Measurements from ENCODE around the gene PEX6. TPM values are rescaled to one million over a fixed set of nuclear protein-coding genes. Genes with fewer than 3 reads are reported as not detected.

The PEX6 gene
- total RNA-seq, 1 experiment from 2014 or later: 26.1 TPM

- Histone ChIP-seq H3K36me3 (ENCODE audit: insufficient read depth, low read length, poor library complexity, severe bottlenecking) (peaks cover 15% of the 10 kb centered on the region), H3K27ac (ENCODE audit: low read depth, low read length, poor library complexity, severe bottlenecking) (no peak overlapping the region), H3K4me3 (ENCODE audit: low read depth, low read length, poor library complexity, severe bottlenecking) (no peak overlapping the region), H3K27me3 (replicated peaks; ENCODE audit: insufficient read depth, low read depth, low read length, poor library complexity) (no peaks in the 10 kb centered on the region), H3K9me3 (ENCODE audit: low read depth, low read length, poor library complexity, severe bottlenecking) (no peaks in the 10 kb centered on the region), H3K4me1 (ENCODE audit: insufficient read depth, low read length, poor library complexity, severe bottlenecking) (peaks cover 10% of the 10 kb centered on the region)
- CTCF ChIA-PET: no interaction called here
- TF ChIP-seq EZH2 (IDR thresholded peaks at IDR 0.05; ENCODE audit: borderline replicate concordance, low read depth, low read length, poor library complexity, severe bottlenecking) (no peak), CTCF (conservative IDR thresholded peaks at IDR 0.05; ENCODE audit: low read depth, low read length) (no peak)
- POLR2A ChIA-PET (ENCODE audit: low non-redundant PET): no interaction called here
- intact Hi-C loops (cut with micrococcal nuclease; ENCODE audit: unreplicated experiment): no loop called here
- no peak for DNase-seq (ENCODE audit: low spot score)
- BruUV-seq (replicated peaks): no TSS peak
Observed at GRCh38 chr6:42966571-42966970, 12.4 kb downstream of the PEX6 start.

GRCh38 chr6:42963855-42964605 lies 15.0 kb downstream of the PEX6 start:
- peak; percentile 67 for DNase-seq (ENCODE audit: low spot score)
- no peaks in the 10 kb centered on the region for H3K4me1 ChIP-seq (ENCODE audit: insufficient read depth, low read length, poor library complexity, severe bottlenecking)
- no peak overlapping the region for H3K4me3 ChIP-seq (ENCODE audit: low read depth, low read length, poor library complexity, severe bottlenecking)
- CTCF ChIA-PET: no interaction called here
- no peaks in the 10 kb centered on the region for H3K27me3 ChIP-seq (replicated peaks; ENCODE audit: insufficient read depth, low read depth, low read length, poor library complexity)
- H3K27ac ChIP-seq (ENCODE audit: low read depth, low read length, poor library complexity, severe bottlenecking): no peak overlapping the region
- POLR2A ChIA-PET (ENCODE audit: low non-redundant PET): no interaction called here
- no peaks in the 10 kb centered on the region for H3K9me3 ChIP-seq (ENCODE audit: low read depth, low read length, poor library complexity, severe bottlenecking)
- peaks cover 15% of the 10 kb centered on the region for H3K36me3 ChIP-seq (ENCODE audit: insufficient read depth, low read length, poor library complexity, severe bottlenecking)
- intact Hi-C loops (cut with micrococcal nuclease; ENCODE audit: unreplicated experiment): no loop called here
- TF ChIP-seq CTCF (conservative IDR thresholded peaks at IDR 0.05; ENCODE audit: low read depth, low read length) (0 out of 2 replicates have a peak, but pooled peaks have one; percentile 26), EZH2 (IDR thresholded peaks at IDR 0.05; ENCODE audit: borderline replicate concordance, low read depth, low read length, poor library complexity, severe bottlenecking) (no peak)
- no TSS peak for BruUV-seq (replicated peaks)

- BruUV-seq (replicated peaks): no TSS peak
- Histone ChIP-seq H3K4me1 (ENCODE audit: insufficient read depth, low read length, poor library complexity, severe bottlenecking) (no peaks in the 10 kb centered on the region), H3K27ac (ENCODE audit: low read depth, low read length, poor library complexity, severe bottlenecking) (no peak overlapping the region), H3K27me3 (replicated peaks; ENCODE audit: insufficient read depth, low read depth, low read length, poor library complexity) (no peaks in the 10 kb centered on the region), H3K36me3 (ENCODE audit: insufficient read depth, low read length, poor library complexity, severe bottlenecking) (peaks cover 15% of the 10 kb centered on the region), H3K9me3 (ENCODE audit: low read depth, low read length, poor library complexity, severe bottlenecking) (no peaks in the 10 kb centered on the region), H3K4me3 (ENCODE audit: low read depth, low read length, poor library complexity, severe bottlenecking) (no peak overlapping the region)
- DNase-seq (ENCODE audit: low spot score): no peak
- intact Hi-C loops (cut with micrococcal nuclease; ENCODE audit: unreplicated experiment): no loop called here
- ChIA-PET POLR2A (ENCODE audit: low non-redundant PET) (no interaction called here), CTCF (no interaction called here)
- TF ChIP-seq EZH2 (IDR thresholded peaks at IDR 0.05; ENCODE audit: borderline replicate concordance, low read depth, low read length, poor library complexity, severe bottlenecking): no peak
- TF ChIP-seq CTCF (conservative IDR thresholded peaks at IDR 0.05; ENCODE audit: low read depth, low read length): no peak
Observed at GRCh38 chr6:42963179-42963854, 15.7 kb downstream of the PEX6 start.
